ENCODE data around the gene RAD18.

Gene RAD18

DNA sequence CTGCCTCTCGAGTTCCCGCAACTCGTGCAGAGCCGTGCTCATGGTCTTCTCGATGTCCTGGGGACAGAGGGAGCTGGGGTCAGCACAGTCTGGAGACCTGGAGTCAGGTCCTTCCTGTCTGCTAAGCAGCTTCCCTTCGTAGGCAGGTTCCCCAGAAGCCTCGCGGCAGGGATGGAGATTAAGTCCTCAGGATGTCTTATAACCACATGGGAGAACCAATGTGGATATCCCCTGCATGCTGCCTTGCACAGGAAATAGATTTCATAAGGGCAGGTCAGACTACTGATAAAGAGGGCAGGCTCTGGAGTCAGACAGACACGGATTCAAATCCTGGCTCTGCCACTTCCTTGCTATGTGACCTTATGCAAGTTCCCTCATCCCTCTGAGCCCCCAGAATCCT is 22.6 kb upstream of the RAD18 start:
- no peak for DNase-seq (ENCODE audit: low read depth, low spot score)

- DNase-seq (ENCODE audit: low read depth, low spot score), result no peak
Observed at GRCh38 chr3:8985411-8985831, 22.1 kb upstream of the RAD18 start.

GRCh38 chr3:8984526-8984925 is 21.3 kb upstream of the RAD18 start:
- DNase-seq (ENCODE audit: low read depth, low spot score), result no peak

DNA sequence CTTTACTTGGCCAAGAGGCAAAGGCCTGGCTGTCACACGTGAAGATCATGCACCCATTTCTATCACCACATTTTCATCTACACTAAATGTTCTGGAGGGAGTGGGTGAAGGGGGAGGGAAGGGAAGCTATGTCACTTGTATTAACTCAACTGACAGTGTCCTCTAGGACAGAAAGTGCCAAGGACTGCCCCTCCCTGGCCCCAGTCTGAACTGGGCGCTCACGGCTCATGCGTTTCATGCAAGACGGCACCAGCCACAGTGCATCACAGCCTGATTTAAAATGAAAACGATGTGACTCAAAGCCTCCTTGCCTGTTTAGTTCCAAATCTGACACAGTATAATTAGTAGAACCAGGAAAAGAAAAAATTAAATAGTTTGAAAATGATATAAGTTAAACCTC is 20.8 kb upstream of the RAD18 start:
- no peak for DNase-seq (ENCODE audit: low read depth, low spot score)

DNA sequence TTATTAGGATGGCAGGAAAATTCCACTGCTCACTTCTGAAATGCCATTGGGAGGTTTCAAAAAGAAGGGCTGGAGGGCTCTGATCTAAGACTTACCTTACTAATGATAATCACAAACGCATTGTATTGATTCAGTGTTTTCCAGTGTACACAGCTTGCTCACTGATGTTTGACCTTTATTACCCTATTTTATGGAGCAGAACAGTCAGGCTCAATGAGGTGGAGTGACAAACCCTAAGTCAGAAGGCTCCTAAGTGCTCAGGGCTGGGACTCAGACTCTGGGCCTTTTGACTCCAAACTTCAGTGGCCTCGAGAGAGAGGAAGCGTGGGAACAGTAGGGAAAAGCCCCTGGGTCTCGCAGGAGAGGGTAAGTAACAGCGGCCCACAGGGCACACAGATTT is 20.3 kb upstream of the RAD18 start:
- no peak for DNase-seq (ENCODE audit: low read depth, low spot score)

DNA sequence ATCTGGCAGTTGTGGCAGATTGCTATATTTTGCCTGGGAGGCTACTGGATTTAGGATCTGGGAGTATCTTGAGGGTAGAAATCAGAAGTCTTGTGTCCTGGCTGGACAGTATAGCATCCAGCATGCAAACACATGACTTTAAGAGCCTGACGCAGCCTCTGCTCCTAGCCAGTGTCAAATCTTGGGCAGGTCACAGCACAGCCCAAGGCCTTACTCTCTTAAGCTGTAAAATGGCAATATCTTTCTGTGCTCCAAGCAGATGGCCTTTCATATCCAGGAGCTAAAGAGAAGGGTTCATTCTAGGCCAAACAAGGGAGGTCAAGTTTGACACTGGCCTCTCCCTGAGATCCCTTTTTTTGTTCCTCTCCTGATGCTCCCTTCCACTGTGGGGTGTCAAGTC is 19.8 kb upstream of the RAD18 start:
- DNase-seq (ENCODE audit: low read depth, low spot score), result no peak

DNA sequence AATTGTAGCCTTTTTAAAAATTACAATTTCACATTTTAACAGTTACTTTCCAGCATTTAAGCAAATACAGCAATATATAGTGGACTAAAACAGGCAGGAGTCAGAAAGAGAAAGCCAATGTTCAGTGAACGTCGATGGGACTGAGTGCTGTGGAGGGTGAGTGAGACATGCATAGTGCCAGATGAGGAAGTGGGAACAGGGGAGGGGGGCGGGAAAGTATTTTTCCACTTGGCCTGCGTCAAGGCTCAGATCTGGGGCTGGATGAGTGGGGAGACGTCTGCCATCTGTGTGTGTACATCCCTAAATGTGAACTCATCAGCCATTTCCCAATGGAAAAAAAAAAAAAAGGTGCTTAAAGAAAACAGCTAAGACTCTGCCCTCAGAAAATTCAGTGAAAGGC is 19.2 kb upstream of the RAD18 start:
- no peak for DNase-seq (ENCODE audit: low read depth, low spot score)

DNA sequence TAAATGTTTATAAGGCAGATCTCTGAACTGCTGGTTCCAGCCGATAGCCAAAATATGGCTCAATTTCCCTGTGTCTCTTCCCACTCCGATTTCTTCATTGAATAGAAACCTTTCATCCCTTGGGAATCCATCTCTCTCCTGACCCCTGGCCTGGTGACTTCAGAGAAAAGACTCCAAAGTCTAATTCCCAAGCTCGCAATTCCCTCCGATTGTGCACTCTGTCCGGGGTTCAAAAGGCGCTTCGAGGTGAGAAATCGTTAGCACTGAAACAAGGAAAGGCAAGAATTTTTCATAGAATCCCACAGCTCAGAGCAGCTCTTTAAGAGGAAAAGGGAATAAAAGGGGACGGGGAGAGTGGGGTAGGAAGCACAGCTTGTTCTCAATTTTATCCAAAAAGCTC is 18.4 kb upstream of the RAD18 start:
- DNase-seq (ENCODE audit: low read depth, low spot score), result no peak

DNA sequence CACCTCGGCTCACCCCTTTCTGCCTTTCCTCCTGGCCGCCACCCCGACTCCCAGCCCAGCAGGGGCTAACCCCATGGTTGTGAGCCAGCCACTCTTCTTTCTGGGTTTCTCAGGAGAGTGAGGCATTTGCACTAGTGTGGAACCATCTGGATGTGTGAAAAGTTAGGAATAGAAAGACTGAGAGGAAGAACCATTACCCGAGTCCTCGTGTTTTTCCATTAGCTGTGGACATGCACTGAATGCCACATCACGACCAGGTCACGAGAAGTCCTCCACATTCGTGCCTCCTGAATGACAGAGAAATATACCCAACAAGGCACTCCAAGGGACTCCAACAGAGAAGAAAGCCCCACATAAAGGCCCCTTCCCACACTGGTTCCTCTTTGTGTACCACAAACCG is 18.0 kb upstream of the RAD18 start:
- DNase-seq (ENCODE audit: low read depth, low spot score), result no peak

- DNase-seq (ENCODE audit: low read depth, low spot score), result no peak
Observed at GRCh38 chr3:8980756-8981257, 17.5 kb upstream of the RAD18 start.

DNA sequence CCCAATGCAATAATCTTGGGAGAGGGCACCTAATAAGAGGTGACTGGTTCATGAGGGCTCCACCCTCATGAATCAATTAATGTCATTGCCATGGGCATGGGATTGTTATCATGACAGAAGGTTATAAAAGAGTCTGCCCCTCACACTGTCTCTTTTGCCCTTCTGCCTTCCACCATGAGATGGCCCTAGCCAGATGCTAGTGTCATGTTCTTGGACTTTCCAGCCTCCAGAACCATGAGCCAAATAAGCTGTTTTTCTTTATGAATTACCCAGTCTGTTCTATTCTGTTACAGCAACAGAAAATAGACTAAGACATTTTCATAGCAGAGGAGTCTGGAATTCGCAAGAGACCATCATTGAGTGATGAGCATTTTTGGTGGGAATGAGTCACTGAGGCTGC is 16.0 kb upstream of the RAD18 start:
- DNase-seq (ENCODE audit: low read depth, low spot score), result no peak

DNA sequence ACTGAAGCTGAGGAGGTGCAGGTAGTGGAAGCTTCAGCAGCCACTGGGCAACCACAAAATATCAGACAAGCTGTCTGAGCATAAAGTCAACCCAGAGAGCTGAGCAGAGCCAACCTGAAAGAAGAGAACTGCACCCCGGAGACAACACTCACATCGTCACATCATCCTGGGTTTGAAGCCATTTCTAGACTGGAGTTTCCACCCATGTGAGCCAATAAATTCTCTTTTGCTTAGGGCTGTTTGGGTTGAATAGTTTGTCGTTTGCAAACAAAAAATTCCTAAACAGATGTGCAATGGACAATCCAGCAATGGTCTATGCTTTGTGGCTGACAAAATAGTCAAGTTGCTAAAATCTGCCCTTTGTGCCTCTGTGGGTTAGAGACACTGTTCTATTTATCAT is 15.3 kb upstream of the RAD18 start:
- no peak for DNase-seq (ENCODE audit: low read depth, low spot score)

- no peak for DNase-seq (ENCODE audit: low read depth, low spot score)
Observed at GRCh38 chr3:8976540-8977182, 13.4 kb upstream of the RAD18 start.

DNA sequence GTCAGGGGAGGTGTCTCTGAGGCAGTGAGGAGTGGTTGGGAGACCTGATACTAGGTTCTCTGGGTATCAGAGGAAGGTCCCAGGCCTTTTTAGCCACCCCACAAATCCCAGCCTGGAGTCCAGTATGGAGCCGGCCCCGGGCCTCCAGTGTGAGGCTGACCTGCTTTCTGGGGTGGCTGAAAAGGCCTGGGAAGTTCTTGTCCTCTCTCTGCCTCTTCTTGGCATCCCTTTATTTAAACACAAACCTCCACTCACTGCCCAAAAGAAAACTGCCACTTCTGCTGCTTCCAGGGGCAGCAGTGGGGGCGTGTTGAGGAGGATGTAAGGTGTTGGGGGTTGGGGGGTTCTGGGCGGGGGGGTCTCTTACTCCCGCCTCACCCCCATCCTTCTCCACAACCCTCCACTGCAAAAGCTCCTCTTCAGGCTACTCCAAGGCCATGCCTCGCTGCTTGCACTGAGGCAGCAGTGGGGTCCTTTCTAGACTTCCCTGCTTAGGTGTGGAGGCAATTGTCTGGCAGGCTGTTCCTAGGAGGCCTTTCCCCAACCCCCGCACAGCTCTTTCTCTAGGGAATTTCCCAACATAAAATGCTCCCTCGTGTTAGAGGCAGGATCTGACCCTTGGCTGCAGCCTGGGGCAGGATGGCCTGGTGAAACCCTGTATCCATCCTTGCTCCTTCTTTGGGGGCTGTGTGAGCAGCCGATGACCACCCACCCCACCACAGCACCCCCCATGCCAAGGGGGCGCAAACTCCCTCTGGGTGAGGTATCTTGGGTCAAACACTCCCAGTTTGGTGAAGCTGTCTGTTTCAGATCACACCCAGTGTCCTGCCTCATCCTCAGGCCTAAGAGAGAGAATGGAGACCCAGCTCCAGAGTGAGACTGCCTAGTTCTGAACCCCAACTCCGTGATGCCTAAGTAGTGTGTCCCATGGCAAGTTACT is 12.1 kb upstream of the RAD18 start:
- no peak for DNase-seq (ENCODE audit: low read depth, low spot score)

DNA sequence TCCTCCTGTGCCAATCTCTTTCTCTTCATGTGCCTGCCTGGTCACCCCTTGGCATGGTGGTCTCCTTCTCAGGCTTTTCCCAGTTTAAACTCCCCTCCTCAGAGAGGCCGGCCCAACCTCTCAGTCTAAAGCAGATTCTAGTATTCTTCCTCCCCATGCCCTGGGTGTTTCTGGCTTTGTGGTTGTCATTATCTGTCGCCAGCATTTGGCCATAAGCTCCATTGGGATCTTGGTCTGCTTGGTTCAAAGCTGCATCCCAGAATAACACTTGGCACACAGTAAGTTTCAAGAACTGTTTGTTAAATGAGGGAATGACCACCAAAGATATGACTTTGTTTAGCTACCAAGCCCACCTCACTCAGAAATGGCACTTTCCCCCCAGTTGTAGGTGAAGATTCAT is 11.2 kb upstream of the RAD18 start:
- no peak for DNase-seq (ENCODE audit: low read depth, low spot score)

GRCh38 chr3:8972639-8973038 is 9.4 kb upstream of the RAD18 start:
- no peak for DNase-seq (ENCODE audit: low read depth, low spot score)

DNA sequence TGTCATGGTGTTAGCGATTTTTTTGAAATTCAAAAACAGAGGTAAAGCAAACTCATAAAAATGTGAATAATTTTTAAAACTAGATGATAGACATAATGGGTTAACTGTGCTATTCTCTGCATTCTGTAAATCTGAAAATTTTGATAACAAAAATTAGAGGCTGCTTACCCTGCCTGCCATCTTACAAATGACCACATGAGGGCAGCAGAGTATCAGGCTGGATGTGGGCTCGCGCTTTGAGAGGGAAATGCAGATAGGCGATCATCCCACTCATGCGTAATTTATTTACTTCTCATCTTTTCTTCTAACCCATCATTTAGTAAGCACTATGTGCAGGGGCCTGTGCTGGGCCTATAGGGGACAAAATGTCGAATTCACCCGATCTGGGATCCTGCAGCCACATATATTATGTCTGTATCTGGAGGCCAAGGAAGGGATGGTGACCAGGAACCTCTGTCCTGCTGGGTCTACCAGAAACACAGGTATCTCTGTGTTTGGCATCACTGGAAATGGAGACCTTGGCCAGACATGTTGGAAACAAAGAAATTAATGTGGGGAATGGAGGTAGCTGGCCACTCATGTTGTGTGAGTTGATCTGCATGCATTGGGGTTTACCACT is 7.8 kb upstream of the RAD18 start:
- DNase-seq (ENCODE audit: low read depth, low spot score), result no peak

DNA sequence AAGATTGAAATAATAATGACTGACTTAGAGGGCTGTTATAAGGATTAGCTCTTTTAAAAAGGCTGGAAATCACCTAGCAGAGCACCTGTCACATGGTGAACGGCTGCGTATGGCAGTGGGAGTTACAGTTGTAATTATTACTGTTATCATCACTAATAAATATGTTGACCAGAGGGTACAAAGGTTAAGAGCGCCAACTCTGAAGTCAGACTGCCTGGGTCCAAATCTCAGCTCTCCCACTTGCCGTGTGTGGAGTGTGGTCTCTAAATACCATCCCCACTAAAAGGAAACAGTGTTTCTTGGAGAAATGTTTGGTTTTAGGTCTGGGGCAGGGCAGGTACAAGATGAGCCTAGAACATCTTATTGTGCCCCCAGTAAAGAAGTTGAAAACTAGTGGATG is 6.0 kb upstream of the RAD18 start:
- no peak for DNase-seq (ENCODE audit: low read depth, low spot score)

DNA sequence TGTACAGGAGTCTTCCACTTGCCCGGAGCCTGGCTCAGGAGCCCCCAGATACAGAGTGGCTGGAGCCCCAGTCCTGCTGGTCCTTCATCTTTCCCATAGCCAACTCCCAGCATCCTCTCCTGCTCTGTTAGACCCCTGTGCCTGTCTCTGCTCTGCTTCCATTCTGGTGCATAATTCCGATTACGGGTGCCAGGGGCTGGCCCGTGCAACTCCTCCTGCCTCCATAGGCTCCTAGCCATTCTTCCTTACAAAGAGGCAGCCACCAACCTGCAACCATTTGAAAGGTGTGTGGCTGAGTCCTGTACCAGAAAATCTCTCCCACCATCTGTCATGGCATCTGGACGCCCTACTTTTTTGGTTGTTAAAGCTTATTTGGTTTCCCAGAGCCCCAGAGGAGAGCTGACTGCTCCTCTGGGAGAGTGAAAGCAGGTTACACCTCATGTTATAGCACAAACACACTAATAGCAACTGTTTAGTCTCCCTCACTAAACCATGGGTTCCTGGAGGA is 5.2 kb upstream of the RAD18 start:
- DNase-seq (ENCODE audit: low read depth, low spot score), result no peak

GRCh38 chr3:8967553-8967952 is 4.3 kb upstream of the RAD18 start:
- no peak for DNase-seq (ENCODE audit: low read depth, low spot score)

DNA sequence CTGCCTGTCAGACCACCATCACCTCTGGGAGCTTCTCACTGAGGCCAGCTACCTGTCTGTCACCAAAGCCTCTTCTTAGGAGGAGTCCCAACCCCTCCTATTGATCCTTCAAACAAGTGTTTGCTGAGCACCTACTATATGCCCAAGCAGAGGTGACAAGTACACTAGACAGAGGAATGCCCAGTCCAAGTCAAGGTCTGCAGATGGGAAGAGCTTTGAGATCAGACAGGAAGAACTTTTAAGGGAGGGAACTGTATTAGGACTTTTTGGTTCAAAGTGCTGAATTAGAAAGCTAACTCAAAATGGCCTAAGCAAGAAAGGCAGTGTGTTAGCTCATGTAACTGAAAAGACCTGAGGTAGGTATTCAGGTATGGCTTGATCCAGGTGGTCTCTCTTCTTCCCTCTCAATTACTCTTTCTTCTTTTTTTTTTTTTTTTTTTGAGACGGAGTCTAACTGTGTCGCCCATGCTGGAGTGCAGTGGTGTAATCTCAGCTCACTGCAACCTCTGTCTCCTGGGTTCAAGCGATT is 3.6 kb upstream of the RAD18 start:
- no peak for DNase-seq (ENCODE audit: low read depth, low spot score)

DNA sequence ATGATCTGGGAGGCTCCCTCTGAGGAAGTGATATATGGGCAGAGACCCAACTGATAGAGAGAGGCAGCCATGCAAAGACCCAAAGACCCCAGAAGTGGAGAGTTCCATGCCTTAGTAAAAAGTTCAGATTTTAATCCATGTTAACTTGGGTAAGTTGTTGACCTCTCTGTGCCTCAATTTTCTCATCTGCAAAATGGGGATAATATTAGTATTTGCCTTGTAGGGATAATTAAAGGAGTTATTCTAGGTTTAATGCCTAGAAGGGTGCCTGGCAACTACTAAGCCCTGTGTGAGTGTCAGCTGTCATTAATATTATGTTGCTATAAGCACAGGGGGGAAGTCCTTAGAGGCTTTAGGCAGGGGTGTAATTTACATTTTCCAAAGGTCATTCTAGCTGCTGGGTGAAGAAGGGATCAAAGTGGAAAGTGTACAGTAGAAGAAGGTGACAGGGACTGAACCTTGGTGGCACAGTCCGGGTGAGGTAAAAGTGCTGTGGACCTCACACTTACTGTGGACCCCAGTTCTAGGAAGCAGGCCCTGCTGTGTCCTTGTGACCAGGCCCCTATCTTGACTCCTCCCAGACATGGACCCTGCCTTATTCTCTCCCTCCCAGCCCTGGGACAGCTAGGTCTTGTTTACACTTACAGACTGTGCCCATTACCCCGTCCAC is 3.0 kb upstream of the RAD18 start:
- DNase-seq (ENCODE audit: low read depth, low spot score), result no peak

All from iPS DF 19.7 (cell line).